Large intestine (tissue), 3 donors: ENCODE results near the gene CRTC1. TPM values are rescaled to one million over a fixed set of nuclear protein-coding genes. Genes with fewer than 3 reads are reported as not detected.

Experiments used
- DNase-seq, 2 donors: peaks; one replicate each; pipeline versions ENCODE4 v3.0.0 to v3.0.0-alpha.2; 2013
- H3K27ac ChIP-seq: one replicate; pipeline ENCODE4 v1.5.1; 2013; ENCODE audit warnings: low read length
- H3K27me3 ChIP-seq: 2 replicates; pipeline ENCODE4 v1.6.1; 2013; ENCODE audit warnings: low read length; ENCODE audit not compliant: control insufficient read depth, insufficient read depth
- H3K36me3 ChIP-seq: 2 replicates; pipeline ENCODE4 v1.6.1; 2013; ENCODE audit warnings: low read length; ENCODE audit not compliant: control insufficient read depth, insufficient read depth
- H3K4me1 ChIP-seq: one replicate; pipeline ENCODE4 v1.6.1; 2013; ENCODE audit warnings: low read length; ENCODE audit not compliant: control insufficient read depth, insufficient read depth
- H3K4me3 ChIP-seq: one replicate; pipeline ENCODE4 v1.5.1; 2013; ENCODE audit warnings: low read length
- H3K9me3 ChIP-seq: one replicate; pipeline ENCODE4 v1.6.1; 2013; ENCODE audit warnings: mild to moderate bottlenecking, low read depth, low read length, moderate library complexity; ENCODE audit not compliant: control insufficient read depth
- WGBS: methylation state at CpG from one replicate; pipeline ENCODE4 v1.1.5; 2013; ENCODE audit warnings: low lambda C conversion rate; ENCODE audit not compliant: insufficient coverage; 5-methylcytosine and 5-hydroxymethylcytosine counted together
- polyA plus RNA-seq: library from polyadenylated mRNA; unstranded; fragments of 120-200 nt; gene quantifications from one replicate; pipeline ENCODE4 v1.2.1, GENCODE V29; 2013

CRTC1 gene
- polyA plus RNA-seq, 1 donor, result 21.5 TPM

GRCh38 chr19:18660939-18661670, 22.4 kb upstream of the CRTC1 start:
- H3K4me3 ChIP-seq, result no peak overlapping the region
- no peaks in the 10 kb centered on the region for H3K27me3 ChIP-seq
- no peak overlapping the region for H3K27ac ChIP-seq
- H3K9me3 ChIP-seq, result no peaks in the 10 kb centered on the region
- H3K36me3 ChIP-seq, result no peaks in the 10 kb centered on the region
- WGBS, result no CpG with 5 or more reads among the region's 10 CpGs
- H3K4me1 ChIP-seq, result peaks cover 9% of the 10 kb centered on the region
- DNase-seq, result no peak

DNA sequence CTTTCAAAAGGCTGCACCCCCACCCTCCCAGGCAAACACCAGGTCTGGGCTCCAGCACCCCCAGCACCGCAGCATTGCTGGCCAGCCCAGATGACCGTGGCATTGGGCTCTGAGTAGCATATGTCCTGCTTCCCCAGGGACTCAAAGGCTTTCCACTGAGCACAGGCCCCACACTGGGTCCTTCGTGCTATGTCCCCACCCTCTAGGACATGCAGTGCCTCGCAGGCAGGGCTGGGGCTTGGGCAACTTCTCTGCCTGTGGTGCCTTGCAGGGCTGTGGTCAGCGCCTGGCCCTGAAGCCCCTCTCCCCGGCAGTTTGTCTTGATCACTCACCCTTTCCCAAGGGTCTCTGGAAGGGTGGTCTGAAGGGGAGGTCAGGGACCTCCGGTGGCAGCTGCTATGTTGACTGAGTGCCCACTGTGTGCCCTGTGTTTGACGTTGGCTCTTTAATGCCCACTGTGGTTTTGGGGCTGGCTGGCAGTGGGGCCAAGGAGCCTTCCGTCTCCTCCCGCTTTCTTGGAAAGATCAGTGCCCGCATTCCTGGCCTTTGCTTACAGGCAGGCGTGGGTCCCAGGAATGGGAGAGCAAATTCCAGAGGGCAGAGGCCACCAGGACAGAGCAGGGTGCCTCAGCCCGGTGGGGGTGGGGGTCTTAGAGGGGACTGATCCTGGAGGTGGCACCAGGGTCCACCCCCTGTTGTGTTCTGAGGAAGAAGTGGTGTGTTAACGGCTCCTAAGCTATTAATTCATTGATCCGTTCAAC, 20.3 kb upstream of the CRTC1 start:
- no peaks in the 10 kb centered on the region for H3K27me3 ChIP-seq
- no peak overlapping the region for H3K27ac ChIP-seq
- peaks cover 7% of the 10 kb centered on the region for H3K9me3 ChIP-seq
- no CpG with 5 or more reads among the region's 15 CpGs for WGBS
- no peak for DNase-seq
- peaks cover 4% of the 10 kb centered on the region for H3K4me1 ChIP-seq
- peaks cover 8% of the 10 kb centered on the region for H3K36me3 ChIP-seq
- H3K4me3 ChIP-seq, result no peak overlapping the region

DNA sequence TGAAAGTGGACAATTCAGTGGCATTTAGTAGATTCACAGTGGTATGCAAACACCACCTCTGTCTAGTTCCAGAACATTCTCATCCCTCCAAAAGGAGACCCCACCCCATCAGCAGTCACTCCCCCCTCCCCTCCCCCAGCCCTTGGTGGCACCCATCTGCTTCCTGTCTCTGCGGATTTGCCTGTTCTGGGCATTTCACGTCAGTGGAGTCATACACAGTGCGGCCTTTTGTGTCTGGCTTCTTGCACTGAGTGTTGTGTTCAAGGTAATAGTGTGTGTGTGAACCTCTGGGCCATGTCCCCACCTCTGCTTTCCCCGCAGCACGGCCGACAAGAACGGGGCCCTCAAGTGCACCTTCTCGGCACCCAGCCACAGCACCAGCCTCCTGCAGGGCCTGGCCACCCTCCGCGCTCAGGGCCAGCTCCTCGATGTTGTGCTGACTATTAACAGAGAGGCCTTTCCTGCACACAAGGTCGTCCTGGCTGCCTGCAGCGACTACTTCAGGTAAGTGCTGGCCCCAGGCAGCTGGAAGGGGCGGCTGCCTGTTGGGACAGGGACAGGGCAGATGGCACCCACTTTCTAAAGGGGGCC, 19.4 kb upstream of the CRTC1 start:
- Histone ChIP-seq H3K36me3 (peaks cover 16% of the 10 kb centered on the region), H3K27ac (no peak overlapping the region), H3K27me3 (no peaks in the 10 kb centered on the region), H3K9me3 (peaks cover 16% of the 10 kb centered on the region), H3K4me3 (no peak overlapping the region), H3K4me1 (peaks cover 4% of the 10 kb centered on the region)
- WGBS, result no CpG with 5 or more reads among the region's 14 CpGs
- DNase-seq, result no peak

- no peak for DNase-seq
Measured at GRCh38 chr19:18665771-18666202, 17.7 kb upstream of the CRTC1 start.

GRCh38 chr19:18666317-18666716, 17.2 kb upstream of the CRTC1 start:
- H3K4me3 ChIP-seq, result no peak overlapping the region
- DNase-seq, result no peak
- peaks cover 4% of the 10 kb centered on the region for H3K4me1 ChIP-seq
- peaks cover 16% of the 10 kb centered on the region for H3K9me3 ChIP-seq
- H3K36me3 ChIP-seq, result peaks cover 22% of the 10 kb centered on the region
- H3K27ac ChIP-seq, result no peak overlapping the region
- no peaks in the 10 kb centered on the region for H3K27me3 ChIP-seq
- no CpG with 5 or more reads among the region's 12 CpGs for WGBS

More at GRCh38 chr19:18665771-18666202, 17.7 kb upstream of the CRTC1 start:
- no peak overlapping the region for H3K4me3 ChIP-seq
- peaks cover 4% of the 10 kb centered on the region for H3K4me1 ChIP-seq
- H3K9me3 ChIP-seq, result peaks cover 16% of the 10 kb centered on the region
- H3K27ac ChIP-seq, result no peak overlapping the region
- H3K36me3 ChIP-seq, result peaks cover 22% of the 10 kb centered on the region
- no CpG with 5 or more reads among the region's 22 CpGs for WGBS
- no peaks in the 10 kb centered on the region for H3K27me3 ChIP-seq

- no CpG with 5 or more reads among the region's 5 CpGs for WGBS
- H3K4me1 ChIP-seq, result peaks cover 4% of the 10 kb centered on the region
- peaks cover 22% of the 10 kb centered on the region for H3K36me3 ChIP-seq
- peaks cover 16% of the 10 kb centered on the region for H3K9me3 ChIP-seq
- no peaks in the 10 kb centered on the region for H3K27me3 ChIP-seq
- no peak for DNase-seq
- H3K27ac ChIP-seq, result no peak overlapping the region
- no peak overlapping the region for H3K4me3 ChIP-seq
Measured at GRCh38 chr19:18666784-18667183, 16.7 kb upstream of the CRTC1 start.

DNA sequence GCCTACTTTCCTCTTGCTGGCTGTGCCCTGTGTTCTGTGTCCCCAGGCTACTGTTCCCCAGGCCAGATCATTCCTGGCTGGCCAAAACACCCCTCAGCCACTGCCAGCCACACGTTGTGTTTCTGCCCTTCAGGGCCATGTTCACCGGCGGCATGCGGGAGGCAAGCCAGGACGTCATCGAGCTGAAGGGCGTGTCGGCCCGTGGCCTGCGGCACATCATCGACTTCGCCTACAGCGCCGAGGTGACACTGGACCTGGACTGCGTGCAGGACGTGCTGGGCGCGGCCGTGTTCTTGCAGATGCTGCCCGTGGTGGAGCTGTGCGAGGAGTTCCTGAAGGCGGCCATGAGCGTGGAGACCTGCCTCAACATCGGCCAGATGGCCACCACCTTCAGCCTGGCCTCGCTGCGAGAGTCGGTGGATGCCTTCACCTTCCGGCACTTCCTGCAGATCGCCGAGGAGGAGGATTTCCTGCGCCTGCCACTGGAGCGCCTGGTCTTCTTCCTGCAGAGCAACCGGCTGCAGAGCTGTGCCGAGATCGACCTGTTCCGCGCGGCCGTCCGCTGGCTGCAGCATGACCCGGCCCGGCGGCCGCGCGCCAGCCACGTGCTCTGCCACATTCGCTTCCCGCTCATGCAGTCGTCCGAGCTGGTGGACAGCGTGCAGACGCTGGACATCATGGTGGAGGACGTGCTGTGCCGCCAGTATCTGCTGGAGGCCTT, 15.8 kb upstream of the CRTC1 start:
- no peaks in the 10 kb centered on the region for H3K27me3 ChIP-seq
- no peak for DNase-seq
- no CpG with 5 or more reads among the region's 55 CpGs for WGBS
- peaks cover 22% of the 10 kb centered on the region for H3K36me3 ChIP-seq
- H3K4me1 ChIP-seq, result peaks cover 4% of the 10 kb centered on the region
- H3K27ac ChIP-seq, result no peak overlapping the region
- H3K9me3 ChIP-seq, result peaks cover 16% of the 10 kb centered on the region
- H3K4me3 ChIP-seq, result no peak overlapping the region

- no peak for DNase-seq
- peaks cover 16% of the 10 kb centered on the region for H3K9me3 ChIP-seq
- no peak overlapping the region for H3K4me3 ChIP-seq
- no peak overlapping the region for H3K27ac ChIP-seq
- no CpG with 5 or more reads among the region's 38 CpGs for WGBS
- H3K4me1 ChIP-seq, result peaks cover 2% of the 10 kb centered on the region
- no peaks in the 10 kb centered on the region for H3K27me3 ChIP-seq
- peaks cover 22% of the 10 kb centered on the region for H3K36me3 ChIP-seq
Measured at GRCh38 chr19:18668252-18668631, 15.2 kb upstream of the CRTC1 start.

DNA sequence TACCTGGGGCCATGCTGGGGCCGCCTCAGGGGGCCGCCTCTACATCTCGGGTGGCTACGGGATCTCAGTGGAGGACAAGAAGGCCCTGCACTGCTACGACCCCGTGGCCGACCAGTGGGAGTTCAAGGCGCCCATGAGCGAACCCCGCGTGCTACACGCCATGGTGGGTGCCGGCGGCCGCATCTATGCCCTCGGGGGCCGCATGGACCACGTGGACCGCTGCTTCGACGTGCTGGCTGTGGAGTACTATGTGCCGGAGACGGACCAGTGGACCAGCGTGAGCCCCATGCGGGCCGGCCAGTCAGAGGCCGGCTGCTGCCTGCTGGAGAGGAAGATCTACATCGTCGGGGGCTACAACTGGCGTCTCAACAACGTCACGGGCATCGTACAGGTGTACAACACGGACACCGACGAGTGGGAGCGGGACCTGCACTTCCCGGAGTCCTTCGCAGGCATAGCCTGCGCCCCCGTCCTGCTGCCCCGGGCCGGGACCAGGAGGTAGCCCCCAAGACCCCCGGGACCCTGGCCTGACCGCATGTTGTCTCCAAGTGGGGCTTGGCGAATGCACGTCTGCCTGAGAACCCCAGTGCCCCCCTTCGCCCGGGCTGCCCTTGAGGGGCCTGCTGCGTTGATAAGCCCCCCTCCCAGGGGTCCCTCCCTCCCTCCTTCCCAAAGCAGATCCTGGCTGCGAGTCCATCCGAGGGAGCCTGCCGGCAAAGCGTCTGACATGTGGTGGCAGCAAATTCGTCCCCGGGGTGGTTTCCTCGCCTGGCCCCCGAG, 14.5 kb upstream of the CRTC1 start:
- DNase-seq, result no peak
- Histone ChIP-seq H3K27me3 (no peaks in the 10 kb centered on the region), H3K27ac (no peak overlapping the region), H3K36me3 (peaks cover 22% of the 10 kb centered on the region), H3K9me3 (peaks cover 16% of the 10 kb centered on the region), H3K4me1 (no peaks in the 10 kb centered on the region), H3K4me3 (no peak overlapping the region)
- WGBS, result 100% methylated on average over 1 of the region's 58 CpGs

DNA sequence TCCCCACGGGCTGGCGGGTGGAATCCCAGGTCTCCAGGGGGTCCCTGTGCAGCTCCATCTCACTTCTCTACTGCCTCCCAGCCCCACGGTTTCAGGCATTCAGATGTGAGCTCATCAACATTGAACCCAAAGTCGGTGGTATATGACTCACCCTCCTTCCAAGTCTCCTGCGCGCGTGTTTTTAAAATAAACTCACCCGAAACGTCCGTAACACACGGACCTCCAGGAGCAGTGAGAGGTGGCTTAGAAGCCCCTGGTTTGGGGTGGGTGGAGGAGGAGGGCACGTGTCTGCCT, 14.0 kb upstream of the CRTC1 start:
- H3K27ac ChIP-seq, result no peak overlapping the region
- WGBS, result 75% methylated on average over 2 of the region's 12 CpGs
- H3K27me3 ChIP-seq, result no peaks in the 10 kb centered on the region
- DNase-seq, result no peak
- no peaks in the 10 kb centered on the region for H3K4me1 ChIP-seq
- H3K36me3 ChIP-seq, result peaks cover 22% of the 10 kb centered on the region
- H3K9me3 ChIP-seq, result peaks cover 16% of the 10 kb centered on the region
- H3K4me3 ChIP-seq, result no peak overlapping the region
